Activated naive CD8-positive, alpha-beta T cell treated with anti-CD3 and anti-CD28 coated beads, Interleukin-2, amount 10 ng/mL, durations not matched to agents 7 days and 5 days (primary cell): ENCODE results near the gene LHFPL4. TPM values are rescaled to one million over a fixed set of nuclear protein-coding genes. Genes with fewer than 3 reads are reported as not detected.

ENCODE experiments used
- total RNA-seq, 2 experiments: library from RNA; stranded (reverse); gene quantifications; one replicate each; pipeline ENCODE4 v1.2.3, GENCODE V29; 2021

Gene LHFPL4
- total RNA-seq, 2 experiments from 2014 or later = not detected

Other genes with a start within 250 kb of the LHFPL4 start
- gene THUMPD3, start 190.8 kb downstream of the LHFPL4 start, total RNA-seq = 10 to 100 TPM; 46.6 to 49.9 TPM
- 100 to 1,000 TPM; 146 to 149 TPM for gene SETD5, start 156.2 kb downstream of the LHFPL4 start, total RNA-seq
- gene MTMR14, start 95.7 kb upstream of the LHFPL4 start, total RNA-seq = 10 to 100 TPM; 52.5 to 57.1 TPM
- gene CPNE9, start 150.0 kb upstream of the LHFPL4 start, total RNA-seq = 1 to 10 TPM in 1 of 2 experiments, not detected in 1; 1.1 TPM
- 10 to 100 TPM; 57.3 to 58.8 TPM for gene BRPF1, start 177.9 kb upstream of the LHFPL4 start, total RNA-seq
- gene OGG1, start 196.1 kb upstream of the LHFPL4 start, total RNA-seq = 10 to 100 TPM; 41.3 to 46.1 TPM
- 10 to 100 TPM; 25.2 to 26.9 TPM for gene CAMK1, start 216.1 kb upstream of the LHFPL4 start, total RNA-seq
- 10 to 100 TPM; 71.8 to 73.3 TPM for gene TADA3, start 238.7 kb upstream of the LHFPL4 start, total RNA-seq
- gene ARPC4, start 239.3 kb upstream of the LHFPL4 start, total RNA-seq = 100 to 1,000 TPM; 225 to 227 TPM